Hepatocyte (in vitro differentiated cells): ENCODE data around the gene DIRAS1. TPM values are rescaled to one million over a fixed set of nuclear protein-coding genes. Genes with fewer than 3 reads are reported as not detected.
"Not testable (repeated sequence)": the region's sequence is repeated elsewhere in the genome, so short reads cannot be mapped to it uniquely, and the experiment has no call there.

ENCODE experiments used
- DNase-seq: peaks from one replicate; pipeline ENCODE4 v3.0.0-alpha.2; 2016; ENCODE audit warnings: low spot score
- H2AFZ ChIP-seq: fragments of 200-600 bp; sonication (generic); 2 replicates; pipeline ENCODE4 v1.6.0; 2016; ENCODE audit warnings: antibody characterized with exemption, mild to moderate bottlenecking
- H3K27ac ChIP-seq: fragments of 200-600 bp; sonication (generic); 2 replicates; pipeline ENCODE4 v1.5.1; 2016; ENCODE audit warnings: mild to moderate bottlenecking
- H3K27me3 ChIP-seq: fragments of 200-600 bp; sonication (generic); 2 replicates; pipeline ENCODE4 v1.6.1; 2016
- H3K36me3 ChIP-seq: fragments of 200-600 bp; sonication (generic); replicated peaks from 2 replicates; pipeline ENCODE4 v1.5.1; 2016; ENCODE audit warnings: low read depth; ENCODE audit not compliant: insufficient read depth
- H3K4me1 ChIP-seq: fragments of 200-600 bp; sonication (generic); 2 replicates; pipeline ENCODE4 v1.5.1; 2016; ENCODE audit warnings: mild to moderate bottlenecking, moderate library complexity; ENCODE audit not compliant: insufficient read depth
- H3K4me2 ChIP-seq: fragments of 200-600 bp; sonication (generic); 2 replicates; pipeline ENCODE4 v1.6.0; 2016
- H3K4me3 ChIP-seq: fragments of 200-600 bp; sonication (generic); 2 replicates; pipeline ENCODE4 v1.5.1; 2016; ENCODE audit warnings: mild to moderate bottlenecking
- H3K79me2 ChIP-seq: fragments of 200-600 bp; sonication (generic); 2 replicates; pipeline ENCODE4 v1.6.0; 2017; ENCODE audit warnings: mild to moderate bottlenecking
- H3K9me2 ChIP-seq: fragments of 200-600 bp; sonication (generic); replicated peaks from 2 replicates; pipeline ENCODE4 v1.6.0; 2017; ENCODE audit warnings: mild to moderate bottlenecking; ENCODE audit not compliant: insufficient read depth
- H3K9me3 ChIP-seq: fragments of 200-600 bp; sonication (generic); 2 replicates; pipeline ENCODE4 v1.5.1; 2016; ENCODE audit warnings: low read depth, mild to moderate bottlenecking
- H4K20me1 ChIP-seq: fragments of 200-600 bp; sonication (generic); 2 replicates; pipeline ENCODE4 v1.6.0; 2016; ENCODE audit warnings: mild to moderate bottlenecking; ENCODE audit not compliant: insufficient read depth, poor library complexity, severe bottlenecking
- EZH2 ChIP-seq: fragments of 200-600 bp; sonication (generic); IDR thresholded peaks from 2 replicates; pipeline ENCODE4 v1.6.1; 2016; ENCODE audit warnings: antibody characterized with exemption, mild to moderate bottlenecking, borderline replicate concordance
- EZH2phosphoT487 ChIP-seq: fragments of 200-600 bp; sonication (generic); IDR thresholded peaks from one replicate; pipeline ENCODE4 v1.6.1; 2018; ENCODE audit warnings: antibody characterized with exemption, mild to moderate bottlenecking, low read depth, moderate library complexity; ENCODE audit not compliant: unreplicated experiment, severe bottlenecking
- WGBS: methylation state at CpG from one replicate; pipeline ENCODE4 v1.1.6; 2016; ENCODE audit warnings: low lambda C conversion rate; ENCODE audit errors: missing lambda C conversion rate; 5-methylcytosine and 5-hydroxymethylcytosine counted together
- polyA plus RNA-seq: library from polyadenylated mRNA; unstranded; fragments of >200 nt; fragmentation: Nextera tagmentation; extraction: Ambion mirVana; gene quantifications from 2 replicates; pipeline ENCODE4 v1.2.1, GENCODE V29; 2016
- total RNA-seq: library from RNA; depleted of rRNA; stranded (reverse); fragments of >200 nt; gene quantifications from 2 replicates; pipeline ENCODE4 v1.2.3, GENCODE V29; 2014
- TF ChIP-seq, protein P1 (sequence below): fragments of 200-600 bp; sonication (generic); IDR thresholded peaks from 2 replicates; pipeline ENCODE4 v1.5.1; 2016; ENCODE audit warnings: antibody characterized with exemption, mild to moderate bottlenecking; ENCODE audit not compliant: poor library complexity

The DIRAS1 gene
- total and polyA plus RNA-seq, 2 experiments from 2014 or later, result 1.5 to 2.4 TPM

DNA sequence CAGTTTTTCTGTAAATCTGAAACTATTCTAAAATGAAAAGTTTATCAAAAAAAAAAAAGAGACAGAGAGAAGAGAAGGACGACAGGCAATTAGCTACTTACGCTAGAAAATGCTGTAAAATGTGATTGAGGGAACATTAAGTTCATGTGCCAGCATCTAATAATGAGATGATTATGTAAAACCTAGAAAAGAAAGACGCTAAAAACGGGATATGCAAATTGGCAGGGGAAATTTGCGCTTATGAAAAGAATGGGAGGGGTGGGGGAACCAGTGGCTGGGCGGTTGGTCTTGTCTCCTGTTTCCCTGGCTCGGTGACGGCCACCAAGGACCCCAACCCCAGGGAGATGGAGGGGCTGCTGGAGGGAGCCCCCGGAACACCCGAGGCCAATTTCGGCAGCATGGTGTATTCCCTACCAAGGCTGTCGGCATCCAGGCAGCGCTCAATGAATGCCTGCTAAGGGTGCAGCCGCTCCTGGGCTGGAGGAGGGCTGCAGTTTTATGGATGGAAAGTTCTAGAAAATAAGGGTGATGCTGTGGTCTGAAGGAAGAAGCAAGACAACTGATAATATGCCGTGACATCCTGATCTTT lies 52.9 kb downstream of the DIRAS1 start:
- no peaks in the 10 kb centered on the region for H3K9me2 ChIP-seq
- H4K20me1 ChIP-seq, result no peaks in the 10 kb centered on the region
- no peak overlapping the region for H2AFZ ChIP-seq
- H3K9me3 ChIP-seq, result no peaks in the 10 kb centered on the region
- no peaks in the 10 kb centered on the region for H3K4me1 ChIP-seq
- no peak overlapping the region for H3K27ac ChIP-seq
- H3K36me3 ChIP-seq, result no peaks in the 10 kb centered on the region
- H3K27me3 ChIP-seq, result no peaks in the 10 kb centered on the region
- no peaks in the 10 kb centered on the region for H3K79me2 ChIP-seq
- no peak overlapping the region for H3K4me3 ChIP-seq
- no peak overlapping the region for H3K4me2 ChIP-seq
- TF ChIP-seq, protein P1, sequence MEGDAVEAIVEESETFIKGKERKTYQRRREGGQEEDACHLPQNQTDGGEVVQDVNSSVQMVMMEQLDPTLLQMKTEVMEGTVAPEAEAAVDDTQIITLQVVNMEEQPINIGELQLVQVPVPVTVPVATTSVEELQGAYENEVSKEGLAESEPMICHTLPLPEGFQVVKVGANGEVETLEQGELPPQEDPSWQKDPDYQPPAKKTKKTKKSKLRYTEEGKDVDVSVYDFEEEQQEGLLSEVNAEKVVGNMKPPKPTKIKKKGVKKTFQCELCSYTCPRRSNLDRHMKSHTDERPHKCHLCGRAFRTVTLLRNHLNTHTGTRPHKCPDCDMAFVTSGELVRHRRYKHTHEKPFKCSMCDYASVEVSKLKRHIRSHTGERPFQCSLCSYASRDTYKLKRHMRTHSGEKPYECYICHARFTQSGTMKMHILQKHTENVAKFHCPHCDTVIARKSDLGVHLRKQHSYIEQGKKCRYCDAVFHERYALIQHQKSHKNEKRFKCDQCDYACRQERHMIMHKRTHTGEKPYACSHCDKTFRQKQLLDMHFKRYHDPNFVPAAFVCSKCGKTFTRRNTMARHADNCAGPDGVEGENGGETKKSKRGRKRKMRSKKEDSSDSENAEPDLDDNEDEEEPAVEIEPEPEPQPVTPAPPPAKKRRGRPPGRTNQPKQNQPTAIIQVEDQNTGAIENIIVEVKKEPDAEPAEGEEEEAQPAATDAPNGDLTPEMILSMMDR, result no peak
- TF ChIP-seq EZH2phosphoT487 (no peak), EZH2 (no peak)
- WGBS, result 87% methylated on average over 15 of the region's 15 CpGs
- DNase-seq, result no peak

DNA sequence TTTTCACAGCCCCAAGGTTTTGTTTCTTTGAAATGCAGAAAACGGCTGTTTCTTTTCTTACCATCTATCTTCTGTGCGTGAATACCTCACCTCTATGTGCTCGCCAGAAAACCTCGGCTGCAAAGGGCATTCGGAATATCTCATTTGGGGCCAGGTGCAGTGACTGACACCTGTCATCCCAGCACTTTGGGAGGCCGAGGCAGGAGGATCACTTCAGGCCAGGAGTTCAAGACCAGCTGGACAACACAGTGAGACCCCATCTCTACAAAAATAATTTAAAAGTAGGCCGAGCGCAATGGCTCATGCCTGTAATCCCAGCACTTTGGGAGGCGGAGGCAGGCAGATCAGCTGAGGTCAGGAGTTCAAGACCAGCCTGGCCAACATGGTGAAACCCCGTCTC lies 53.8 kb downstream of the DIRAS1 start:
- H3K27ac ChIP-seq, H3K4me1 ChIP-seq, H3K9me2 ChIP-seq, H3K27me3 ChIP-seq, H4K20me1 ChIP-seq, H3K79me2 ChIP-seq, H3K4me2 ChIP-seq, DNase-seq, H3K36me3 ChIP-seq, H3K4me3 ChIP-seq, H2AFZ ChIP-seq, H3K9me3 ChIP-seq: not testable (repeated sequence)
- 92% methylated on average over 10 of the region's 10 CpGs for WGBS

DNA sequence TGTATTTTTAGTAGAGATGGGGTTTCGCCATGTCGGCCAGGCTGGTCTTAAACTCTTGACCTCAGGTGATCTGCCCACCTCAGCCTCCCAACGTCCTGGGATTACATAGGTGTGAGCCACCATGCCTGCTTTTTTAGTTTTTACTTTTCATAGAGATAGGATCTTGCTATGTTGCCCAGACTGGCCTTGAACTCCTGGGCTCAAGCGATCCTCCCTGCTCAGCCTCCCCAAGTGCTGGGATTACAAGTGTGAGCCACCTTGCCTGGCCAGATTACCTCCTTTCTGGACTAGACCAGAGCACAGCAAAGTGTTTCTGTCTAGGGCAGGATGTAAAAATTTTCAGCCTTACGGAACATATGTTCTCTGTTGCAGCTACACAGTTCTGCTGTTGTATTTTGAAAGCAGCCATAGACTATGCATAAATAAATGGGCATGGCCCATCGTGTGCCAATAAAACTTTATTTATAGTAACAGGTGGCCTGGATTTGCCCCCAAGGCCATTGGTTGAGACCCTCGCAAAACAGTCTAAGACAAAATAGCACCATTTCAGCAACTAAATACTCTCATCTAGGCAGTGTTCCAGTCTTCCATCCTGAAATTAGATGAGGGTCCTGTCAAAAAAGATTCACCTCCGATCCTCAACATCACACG lies 54.7 kb downstream of the DIRAS1 start:
- Histone ChIP-seq H3K36me3 (no peaks in the 10 kb centered on the region), H3K4me3 (no peak overlapping the region), H4K20me1 (no peaks in the 10 kb centered on the region), H3K9me3 (no peaks in the 10 kb centered on the region), H3K79me2 (no peaks in the 10 kb centered on the region), H3K4me1 (no peaks in the 10 kb centered on the region), H3K27ac (no peak overlapping the region), H3K9me2 (no peaks in the 10 kb centered on the region), H3K27me3 (no peaks in the 10 kb centered on the region), H3K4me2 (no peak overlapping the region), H2AFZ (no peak overlapping the region)
- WGBS, result 91% methylated on average over 9 of the region's 9 CpGs
- DNase-seq, result no peak
- TF ChIP-seq EZH2phosphoT487 (no peak), EZH2 (no peak)
- TF ChIP-seq, protein P1, result no peak

DNA sequence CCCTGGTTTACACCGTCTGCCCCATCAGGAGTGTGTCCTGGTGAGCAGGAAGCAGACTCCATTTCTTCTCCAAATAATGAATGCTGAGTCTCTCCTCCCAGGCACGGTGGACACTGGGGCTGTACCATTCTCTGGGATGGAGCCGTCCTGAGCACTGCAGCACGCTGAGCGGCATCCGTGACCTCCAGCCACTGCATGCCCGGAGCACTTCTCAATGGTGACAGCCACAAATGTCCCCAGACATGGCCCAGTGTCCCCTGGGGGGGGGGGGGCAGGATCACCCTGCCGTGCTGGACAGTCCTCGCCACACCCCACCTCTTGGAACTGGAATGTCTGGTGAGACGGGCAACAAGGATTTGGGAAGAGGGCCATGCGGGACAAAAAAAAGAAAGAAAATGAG lies 56.1 kb downstream of the DIRAS1 start:
- Histone ChIP-seq H3K36me3 (no peaks in the 10 kb centered on the region), H3K79me2 (no peaks in the 10 kb centered on the region), H3K4me3 (no peak overlapping the region), H3K4me2 (no peak overlapping the region), H3K9me3 (no peaks in the 10 kb centered on the region), H2AFZ (no peak overlapping the region), H3K27me3 (no peaks in the 10 kb centered on the region), H4K20me1 (no peaks in the 10 kb centered on the region), H3K27ac (no peak overlapping the region), H3K4me1 (no peaks in the 10 kb centered on the region), H3K9me2 (no peaks in the 10 kb centered on the region)
- 87% methylated on average over 11 of the region's 11 CpGs for WGBS
- TF ChIP-seq EZH2 (no peak), EZH2phosphoT487 (no peak)
- TF ChIP-seq, protein P1, result no peak
- no peak for DNase-seq
